OCI-LY3 (cell line): ENCODE results near the gene SEZ6L.

Experiments used
- CTCF ChIP-seq: fragments of 200-600, 300-600 bp; sonication (generic); IDR thresholded peaks from 2 replicates; pipeline ENCODE4 v1.5.1; 2014; ENCODE audit warnings: antibody characterized with exemption, low read length, low read depth
- EZH2phosphoT487 ChIP-seq: fragments of 200-600 bp; shearing (Covaris generic); IDR thresholded peaks from 2 replicates; pipeline ENCODE4 v1.6.1; 2018; ENCODE audit warnings: antibody characterized with exemption, mixed run types, low read depth

- peak; percentile 97 for TF ChIP-seq CTCF
- no peak for TF ChIP-seq EZH2phosphoT487
Measured at GRCh38 chr22:26360169-26360885, 191.1 kb downstream of the SEZ6L start.
